HG03378 (cell line): Measurements from ENCODE around the gene SP3.

Source experiments
- ATAC-seq: cut with Tn5 transposase; IDR thresholded peaks from one replicate; pipeline ENCODE4 v1.9.1; 2021; ENCODE audit warnings: mild to moderate bottlenecking, moderate library complexity; ENCODE audit not compliant: unreplicated experiment

Gene SP3

DNA sequence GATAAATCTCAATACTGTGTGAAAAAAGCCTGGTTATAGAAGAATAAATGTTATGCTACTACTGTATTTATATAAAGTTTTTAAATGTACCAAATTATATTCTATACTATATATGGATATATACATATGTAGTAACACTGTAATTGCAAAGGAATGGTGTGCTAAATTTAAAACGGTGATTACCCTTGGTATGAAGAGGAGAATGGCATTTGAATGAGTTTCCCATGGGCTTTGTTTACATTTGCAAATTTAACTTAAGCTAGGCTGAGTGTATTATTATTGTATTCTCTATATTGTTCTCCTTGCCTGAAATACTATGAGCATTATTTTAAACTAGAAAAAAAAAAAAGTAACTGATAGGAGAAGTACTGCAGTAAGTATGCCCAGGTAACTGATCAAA lies 4.7 kb upstream of the SP3 start:
- no peak for ATAC-seq

DNA sequence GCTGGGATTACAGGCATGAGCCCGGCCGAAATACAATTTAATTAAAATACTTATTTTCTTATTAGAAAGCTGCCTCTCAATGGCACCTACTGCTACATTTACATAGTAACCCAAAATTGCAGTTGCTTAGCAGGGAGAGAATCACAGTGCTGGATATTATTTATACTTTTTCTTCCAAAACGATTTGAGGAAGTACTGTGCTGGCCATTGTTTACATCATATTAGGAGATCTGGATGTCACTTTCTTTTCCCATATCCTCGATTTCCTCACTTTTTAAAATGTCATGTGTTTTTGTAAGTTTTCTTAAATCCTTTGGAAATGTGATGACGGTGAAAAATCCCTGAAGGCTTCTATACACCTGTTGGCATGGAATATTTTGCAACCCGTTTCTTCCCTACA lies 3.4 kb upstream of the SP3 start:
- no peak for ATAC-seq

DNA sequence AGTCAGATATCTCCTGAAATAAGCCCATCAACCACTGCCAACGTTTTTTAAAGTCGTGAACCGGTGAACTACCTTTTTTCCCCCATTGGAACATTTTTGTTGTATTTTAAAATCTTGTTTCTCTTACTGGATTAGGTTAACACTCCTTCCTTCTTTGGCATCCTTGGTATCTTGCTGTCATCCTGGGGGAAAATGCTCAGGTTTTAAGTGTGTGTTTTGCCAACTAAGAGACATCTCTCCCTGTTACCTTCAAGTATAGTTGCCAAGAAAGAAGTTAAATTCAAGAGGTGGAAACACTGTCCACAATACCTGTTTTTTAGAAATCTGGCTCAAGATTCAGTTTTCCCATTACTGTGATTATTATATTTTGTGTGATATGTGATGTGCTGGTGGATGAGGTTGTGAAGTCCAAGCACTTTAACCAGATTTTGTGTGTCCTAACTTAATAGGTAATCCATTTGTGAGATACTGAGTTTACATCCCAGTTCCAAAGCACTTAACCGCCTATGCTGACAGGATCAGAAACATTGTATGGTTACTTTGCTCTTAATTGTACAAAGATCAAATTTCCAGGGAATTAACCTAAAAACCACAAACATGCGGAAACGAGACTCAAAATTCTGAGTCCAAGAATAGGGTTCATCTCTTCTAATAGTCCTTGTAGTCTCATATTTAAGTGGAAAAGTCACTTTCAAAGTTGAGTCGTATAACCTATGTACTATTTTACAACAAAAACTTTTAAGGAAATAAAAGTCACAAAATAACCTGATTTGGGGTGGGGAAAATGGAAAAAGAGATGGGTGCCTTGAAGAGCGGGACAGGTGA lies 1.3 kb upstream of the SP3 start:
- ATAC-seq: no peak

DNA sequence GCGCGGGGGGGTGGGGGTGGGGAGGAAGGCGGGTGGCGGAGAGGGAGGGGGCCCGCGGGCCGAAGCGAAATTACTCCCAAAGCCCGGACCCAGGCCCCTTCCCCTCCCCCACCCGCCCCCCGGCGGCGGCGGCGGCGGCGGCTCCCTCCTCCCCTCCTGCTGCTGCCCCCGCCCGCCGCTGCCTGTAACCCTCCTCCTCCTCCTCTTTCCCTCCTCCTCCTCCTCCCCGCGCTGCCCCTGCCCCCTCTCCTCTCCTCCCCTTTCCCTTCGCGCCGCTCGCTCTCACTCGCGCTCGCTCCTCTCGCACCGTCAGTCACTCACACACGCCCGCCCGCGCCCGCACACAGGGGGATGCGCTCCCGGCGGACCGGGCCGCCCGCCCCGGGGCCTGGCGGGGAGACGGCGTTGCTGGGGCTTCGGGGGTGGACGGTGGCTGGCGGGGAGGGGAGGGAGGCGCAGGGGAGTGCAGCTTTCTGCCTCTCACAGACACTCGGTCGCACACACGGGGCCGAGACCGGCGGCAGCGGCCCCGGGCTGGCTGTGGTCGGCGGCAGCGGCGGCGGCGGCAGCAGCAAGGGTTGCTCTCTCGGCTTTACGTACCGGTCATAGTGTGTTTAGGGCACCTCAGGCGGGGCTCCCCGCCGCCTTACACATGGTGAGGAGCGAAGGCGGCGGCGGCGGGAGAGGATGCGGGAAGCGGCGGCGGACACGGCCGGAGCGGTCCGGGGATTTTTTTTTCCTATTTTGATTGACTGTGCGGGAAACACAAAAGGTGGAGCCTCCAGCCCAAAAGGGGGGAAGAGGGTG lies 405 bp downstream of the SP3 start:
- no peak for ATAC-seq

DNA sequence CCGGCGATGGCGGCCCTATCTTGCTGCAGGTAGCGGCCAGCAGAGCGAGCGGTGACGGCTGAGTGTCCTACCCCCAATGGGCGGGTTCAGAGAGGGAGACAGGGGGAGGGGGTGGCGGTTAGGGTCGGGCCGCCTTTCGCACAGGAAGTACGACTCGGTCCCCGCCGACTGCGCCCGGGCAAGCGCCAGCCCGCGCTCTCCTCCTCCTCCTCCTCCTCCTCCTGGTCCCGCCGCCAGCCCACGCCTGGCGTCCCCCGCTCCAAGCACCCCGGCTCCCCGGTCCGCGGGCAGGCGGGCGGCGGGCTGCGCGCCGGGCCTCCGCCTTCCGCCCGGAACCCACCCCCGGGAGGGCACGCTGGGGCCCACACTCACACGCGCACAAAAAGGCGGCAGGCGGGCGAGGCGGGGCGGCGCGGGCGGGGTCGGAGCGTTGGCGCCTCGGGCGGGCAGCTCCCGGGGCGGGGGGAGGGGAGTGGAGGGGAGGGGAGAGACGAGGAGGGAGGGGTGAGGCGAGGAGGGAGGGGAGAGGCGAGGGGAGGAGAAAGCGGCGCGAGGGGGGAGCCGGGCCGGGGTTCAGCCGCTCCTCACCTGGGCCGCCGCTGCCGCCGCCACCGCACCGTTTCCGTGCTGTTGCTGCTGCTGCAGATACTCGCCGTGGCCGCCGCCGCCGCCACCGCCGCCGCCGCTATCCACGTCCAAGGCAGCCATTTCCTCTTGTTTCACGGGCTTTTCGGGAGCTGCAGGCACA lies 1.2 kb downstream of the SP3 start:
- peak; percentile 36 for ATAC-seq

DNA sequence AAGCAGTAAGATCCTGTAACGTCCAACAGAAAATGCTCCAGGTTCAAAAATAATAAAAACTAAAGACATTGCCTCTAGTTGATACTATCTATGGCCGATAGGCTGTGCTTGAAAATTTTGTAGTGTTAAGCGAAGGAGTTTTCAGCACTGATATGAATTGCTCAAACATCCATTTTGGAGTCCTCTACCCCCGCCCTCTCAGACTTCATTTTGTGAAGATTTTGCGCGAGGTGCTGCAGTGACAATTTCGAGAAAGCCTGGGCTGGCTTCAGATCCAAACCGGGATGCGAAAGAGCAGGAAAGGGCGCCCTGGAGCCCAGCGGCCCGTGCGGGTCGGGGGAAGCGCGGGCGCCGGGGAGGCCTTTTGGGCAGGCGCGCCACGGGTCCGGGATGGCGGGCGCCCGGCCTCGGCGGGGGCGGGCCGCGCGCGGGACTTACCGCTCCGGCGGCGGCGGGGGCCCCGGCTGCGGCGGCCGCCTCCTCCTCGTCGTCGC lies 1.8 kb downstream of the SP3 start:
- ATAC-seq: peak; percentile 28

DNA sequence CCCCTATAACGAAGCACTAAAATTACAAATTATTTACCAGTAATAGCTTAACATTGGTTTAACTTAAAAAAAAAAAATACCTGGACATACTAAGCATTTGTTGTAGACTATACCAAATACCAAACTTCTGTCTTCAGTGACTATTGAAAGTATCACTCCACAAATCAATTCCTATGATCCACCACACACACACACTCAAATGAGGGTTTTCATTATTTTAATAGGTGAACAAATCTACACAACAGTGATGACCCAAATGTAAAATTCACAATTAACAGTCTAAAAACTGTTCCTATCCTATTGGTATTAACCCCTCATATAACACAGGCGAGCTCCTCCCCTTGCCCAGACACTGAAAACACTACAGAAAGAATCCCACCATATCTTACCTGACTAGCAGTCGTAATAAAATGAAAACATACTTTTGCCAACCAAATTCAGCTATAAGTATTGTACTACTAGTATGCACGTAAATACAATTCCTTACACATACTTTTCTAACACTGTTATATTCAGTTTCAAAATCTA lies 2.5 kb downstream of the SP3 start:
- ATAC-seq: no peak

DNA sequence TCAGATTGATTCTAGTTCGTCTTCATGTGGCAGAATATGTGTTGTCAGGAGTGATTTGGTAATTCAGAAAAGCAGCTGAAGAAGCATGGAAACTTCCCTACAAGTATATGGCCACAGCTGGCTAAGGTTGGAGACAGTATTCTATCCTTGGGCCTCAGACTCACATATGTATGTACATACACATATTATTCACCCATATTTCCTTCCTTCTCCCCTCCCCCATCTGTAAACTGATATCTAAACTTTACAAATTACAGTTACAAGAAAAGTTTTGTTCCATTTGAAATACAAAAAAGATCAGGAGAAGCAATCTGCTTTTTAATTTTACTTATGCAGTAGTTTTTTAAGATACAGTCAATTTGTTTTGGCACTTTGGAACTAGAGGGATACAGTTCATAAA lies 3.1 kb downstream of the SP3 start:
- ATAC-seq: no peak

DNA sequence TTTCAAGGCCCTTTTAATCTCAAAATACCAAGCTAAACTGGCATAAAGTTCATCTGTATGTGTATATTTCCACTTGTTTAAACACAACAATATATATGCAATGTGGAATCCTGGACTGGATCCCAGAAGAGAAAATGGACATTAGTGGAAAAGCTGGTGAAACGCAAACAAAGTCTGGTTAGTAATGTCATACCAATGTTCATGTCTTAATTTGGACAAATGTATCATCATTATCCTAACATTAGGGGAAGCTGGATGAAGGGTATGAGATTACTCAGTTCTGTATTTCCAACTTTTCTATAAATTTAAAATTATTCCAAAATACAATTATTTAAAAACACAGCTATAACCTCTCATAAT lies 3.8 kb downstream of the SP3 start:
- ATAC-seq: no peak

DNA sequence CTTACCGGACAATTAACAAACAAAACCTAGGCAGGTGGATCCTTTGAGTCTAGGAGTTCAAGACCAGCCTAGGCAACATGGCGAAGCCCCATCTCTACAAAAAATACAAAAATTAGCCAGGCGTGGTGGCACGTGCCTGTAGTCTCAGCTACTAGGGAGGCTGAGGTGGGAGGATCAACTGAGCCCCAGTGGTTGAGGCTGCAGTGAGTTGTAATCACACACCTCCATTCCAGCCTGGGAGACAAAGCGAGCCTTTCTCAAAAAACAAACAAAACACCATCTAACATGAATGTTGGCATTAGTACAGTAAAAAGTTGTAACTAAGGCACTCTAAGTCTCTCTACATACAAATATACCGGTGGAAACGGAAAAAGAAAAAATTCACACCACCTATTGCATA lies 5.3 kb downstream of the SP3 start:
- no peak for ATAC-seq

DNA sequence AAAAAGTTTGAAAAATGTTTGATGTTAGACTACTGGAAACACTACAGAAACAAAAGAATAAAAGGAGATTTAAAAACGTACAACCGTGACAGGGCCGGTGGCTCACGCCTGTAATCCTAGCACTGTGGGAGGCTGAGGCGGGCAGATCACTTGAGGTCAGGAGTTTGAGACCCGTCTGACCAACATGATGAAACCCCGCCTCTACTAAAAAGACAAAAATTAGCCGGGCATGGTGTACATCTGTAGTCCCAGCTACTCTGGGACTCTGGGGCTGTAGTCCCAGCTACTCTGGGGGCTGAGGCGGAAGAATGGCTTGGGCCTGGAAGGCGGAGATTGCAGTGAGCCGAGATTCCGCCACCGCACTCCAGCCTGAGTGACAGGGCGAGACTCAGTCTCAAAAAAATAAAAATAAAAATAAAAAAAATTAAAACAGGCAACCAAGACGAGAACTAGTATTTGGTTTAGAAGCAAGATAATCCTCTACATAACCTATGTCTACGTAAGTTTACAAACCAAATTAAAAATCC lies 5.8 kb downstream of the SP3 start:
- no peak for ATAC-seq

DNA sequence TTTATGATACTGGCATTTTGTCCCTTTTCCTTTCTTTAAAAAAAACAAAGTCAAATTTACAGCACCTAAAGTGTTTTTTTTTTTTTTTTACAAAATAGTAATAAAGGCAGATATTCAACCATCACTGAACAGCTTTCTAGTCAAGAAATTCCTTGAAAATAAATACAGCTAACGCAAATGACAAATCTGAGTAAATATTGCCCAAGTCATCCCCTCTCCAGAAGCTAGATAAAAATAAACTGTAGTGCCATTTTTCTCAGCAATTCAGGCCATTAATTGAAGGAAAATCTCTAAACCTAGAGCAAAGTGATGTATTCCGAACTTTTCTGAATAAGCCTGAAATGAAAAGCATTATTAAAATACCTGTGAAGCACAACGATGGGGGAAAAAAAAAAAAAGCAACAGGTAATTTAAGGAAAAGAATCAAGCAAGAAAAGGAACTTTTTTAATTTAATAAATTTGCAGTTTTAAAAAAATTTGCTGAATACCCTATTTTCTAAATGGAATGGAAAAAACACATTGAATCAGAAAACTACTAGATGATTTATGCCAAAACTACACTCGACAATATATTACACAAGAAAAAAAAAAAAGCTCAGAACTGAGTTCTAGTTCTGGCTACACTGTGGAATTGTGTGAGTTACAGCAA lies 6.9 kb downstream of the SP3 start:
- no peak for ATAC-seq

DNA sequence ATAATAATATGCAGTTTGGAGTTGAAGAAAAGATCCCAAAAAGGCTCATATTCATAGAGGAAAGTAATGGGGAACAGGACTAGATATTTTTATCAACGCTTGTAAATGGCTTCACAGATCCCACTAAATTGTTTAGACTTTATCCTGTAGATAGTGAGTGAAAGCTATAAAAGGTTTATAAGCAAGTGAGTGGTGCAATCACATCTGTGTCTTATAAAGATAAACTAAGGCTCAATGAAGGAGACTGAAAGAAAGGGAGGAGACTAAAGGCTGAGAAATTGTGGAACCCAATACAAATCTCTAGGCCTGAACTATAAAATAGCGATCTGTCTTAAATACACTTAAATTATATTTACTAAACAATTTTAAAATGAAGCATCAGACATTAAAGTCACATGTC lies 7.7 kb downstream of the SP3 start:
- ATAC-seq: no peak

DNA sequence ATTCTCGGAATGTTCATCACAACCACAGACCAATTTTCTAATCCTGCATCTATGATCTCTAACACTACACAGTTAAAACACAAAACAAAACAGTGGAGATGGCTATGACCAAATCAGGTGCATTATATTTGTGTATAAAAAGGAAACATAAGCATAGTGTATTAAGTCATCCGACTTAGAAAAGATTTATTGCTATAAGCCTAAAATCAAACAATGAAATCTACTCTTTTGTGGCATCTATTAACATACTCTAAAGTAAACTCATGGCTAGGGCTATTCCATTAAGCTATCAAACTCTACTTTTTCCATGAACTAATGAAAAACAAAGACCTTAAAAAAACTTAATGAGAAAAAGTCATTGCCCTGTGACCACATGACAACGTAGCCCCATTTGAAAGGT lies 8.7 kb downstream of the SP3 start:
- ATAC-seq: no peak

DNA sequence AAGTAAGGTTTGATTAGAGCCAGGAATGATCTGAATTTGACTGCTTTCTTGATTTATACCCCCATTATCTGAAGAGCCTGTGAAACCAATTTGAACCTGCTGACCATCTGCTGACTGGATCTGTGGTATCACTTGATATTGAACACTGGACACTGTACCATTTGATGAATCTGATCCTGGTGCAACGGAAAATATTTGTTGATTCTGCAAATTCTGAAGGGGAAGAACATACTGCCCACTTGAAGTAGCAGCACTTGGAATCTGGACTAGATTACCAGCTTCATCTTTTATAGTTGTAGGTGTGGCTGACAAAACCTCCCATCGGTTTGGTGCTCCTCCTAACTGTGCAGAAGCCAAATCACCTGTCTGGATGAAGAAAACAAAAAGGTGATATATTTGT lies 9.3 kb downstream of the SP3 start:
- no peak for ATAC-seq

DNA sequence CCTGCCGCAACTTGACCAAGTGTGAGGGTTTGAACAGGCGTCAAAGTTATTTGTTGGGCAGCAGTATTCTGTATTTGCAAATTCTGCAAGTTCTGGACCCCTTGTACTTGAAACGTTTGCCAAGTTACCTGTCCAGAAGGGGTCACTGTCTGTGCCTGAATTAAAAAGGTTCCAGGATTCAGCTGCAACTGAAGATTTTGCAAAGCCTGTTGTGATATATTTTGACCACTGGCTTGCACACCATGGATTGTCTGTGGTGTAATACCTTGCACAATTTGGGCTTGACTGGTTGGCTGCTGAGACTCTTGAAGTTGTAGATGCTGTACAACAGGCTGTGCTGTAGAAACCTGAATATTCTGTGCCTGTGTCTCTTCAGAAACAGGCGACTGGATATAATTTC lies 10.2 kb downstream of the SP3 start:
- no peak for ATAC-seq

DNA sequence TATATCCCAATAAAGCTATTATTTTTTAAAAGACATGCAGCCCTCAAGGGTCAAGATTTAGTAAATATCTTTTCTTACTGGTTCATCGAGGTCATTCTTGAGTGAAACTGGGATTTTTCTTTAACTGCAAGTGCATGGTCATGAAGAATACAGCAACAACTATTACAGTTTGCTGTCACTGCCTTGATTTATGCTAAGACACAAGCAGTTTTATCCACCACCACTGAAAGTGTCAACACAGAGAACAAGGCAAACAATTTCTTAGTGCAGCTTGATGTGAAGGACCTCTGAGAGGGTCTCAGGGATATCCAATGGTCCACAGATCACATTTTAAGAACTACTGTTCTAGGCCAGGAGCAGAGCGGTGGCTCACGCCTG lies 12.1 kb downstream of the SP3 start:
- ATAC-seq: no peak

DNA sequence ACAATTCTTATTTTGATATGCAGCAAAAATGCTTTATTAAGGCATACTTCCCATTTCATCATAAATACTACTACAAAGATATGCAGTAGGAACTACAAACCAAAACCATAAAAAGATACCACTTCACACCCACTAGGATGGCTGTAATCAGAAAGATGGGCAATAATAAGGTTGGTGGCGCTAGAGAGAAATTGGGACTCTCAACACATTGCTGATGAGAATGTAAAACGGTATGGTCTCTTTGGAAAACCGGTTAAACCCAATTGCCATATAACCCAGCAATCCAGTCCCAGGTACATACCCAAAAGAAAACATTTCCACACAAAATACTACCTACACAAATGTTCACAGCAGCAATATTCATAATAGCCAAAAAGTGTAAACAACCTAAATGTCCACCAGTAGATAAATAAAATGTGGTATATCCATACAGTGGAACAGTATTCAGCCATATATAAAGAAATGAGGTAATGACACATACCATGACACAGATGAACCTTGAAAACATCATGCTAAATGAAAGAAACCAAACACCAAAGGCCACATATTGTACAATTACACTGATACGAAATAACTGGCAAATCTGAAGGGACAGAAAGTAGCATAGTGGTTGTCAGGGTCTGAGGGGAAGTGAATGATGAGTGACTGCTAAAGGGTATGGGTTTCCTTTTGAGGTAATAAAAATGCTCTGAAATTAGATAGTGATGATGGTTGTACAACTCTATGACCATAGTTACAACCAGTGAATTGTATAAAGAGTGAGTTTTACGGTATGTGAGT lies 12.7 kb downstream of the SP3 start:
- ATAC-seq: no peak

DNA sequence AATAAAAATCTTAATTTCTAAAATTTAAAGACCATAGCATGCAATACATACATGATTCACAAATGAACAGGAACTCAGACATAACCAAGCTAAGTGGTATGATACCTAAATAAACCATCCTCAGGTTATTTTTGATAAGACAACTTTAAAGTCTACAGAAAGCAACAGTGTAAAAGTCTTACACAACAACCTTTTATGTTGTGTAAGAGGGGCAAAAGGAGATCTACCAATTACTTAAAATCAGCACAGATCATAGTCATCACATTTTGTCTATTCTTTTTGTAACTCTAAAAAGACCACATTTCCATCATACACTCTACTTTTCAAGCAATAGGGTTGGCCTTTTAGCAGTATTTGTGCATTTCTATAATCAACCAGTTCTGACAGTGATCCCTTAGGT lies 16.3 kb downstream of the SP3 start:
- no peak for ATAC-seq

DNA sequence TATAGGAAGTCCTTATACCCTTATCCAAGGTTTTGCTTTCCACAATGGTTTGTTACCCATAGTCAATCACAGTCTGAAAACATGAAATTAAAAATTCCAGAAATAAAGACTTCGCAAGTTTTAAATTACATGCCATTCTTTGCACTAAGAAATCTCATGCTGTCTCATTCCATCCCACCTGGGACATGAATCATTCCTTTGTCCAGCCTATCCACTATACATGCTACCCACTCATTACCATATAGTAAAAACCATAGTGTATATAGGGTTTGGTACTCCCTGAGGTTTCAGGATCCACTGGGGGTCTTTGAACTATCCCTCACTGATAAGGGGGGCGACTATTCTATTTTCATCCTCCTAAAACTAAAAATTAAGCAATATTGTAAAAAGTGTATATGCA lies 17.0 kb downstream of the SP3 start:
- no peak for ATAC-seq
